Testis (tissue), 3 donors: Measurements from ENCODE around the gene UVRAG. TPM values are rescaled to one million over a fixed set of nuclear protein-coding genes. Genes with fewer than 3 reads are reported as not detected.
A peak's percentile ranks its signal among the peaks of the same experiment; 100 is the strongest.

Experiments
- DNase-seq: peaks from one replicate; pipeline ENCODE4 v3.0.0-alpha.2; 2019
- H3K27ac ChIP-seq, 2 donors: fragments of 200-600 bp; sonication (generic); one replicate each; pipeline ENCODE4 v1.5.1; 2019
- H3K27me3 ChIP-seq: fragments of 200-600 bp; sonication (generic); one replicate; pipeline ENCODE4 v1.5.1; 2019
- H3K36me3 ChIP-seq: fragments of 200-600 bp; sonication (generic); one replicate; pipeline ENCODE4 v1.5.1; 2017; ENCODE audit warnings: low read depth; ENCODE audit errors: missing control alignments
- H3K4me1 ChIP-seq: fragments of 200-600 bp; sonication (generic); one replicate; pipeline ENCODE4 v1.5.1; 2019
- H3K4me3 ChIP-seq, 2 donors: fragments of 200-600 bp; sonication (generic); one replicate each; pipeline ENCODE4 v1.5.1; 2017 to 2019
- H3K9me3 ChIP-seq: fragments of 200-600 bp; sonication (generic); one replicate; pipeline ENCODE4 v1.5.1; 2017
- CTCF ChIP-seq, 3 experiments: fragments of 450-650 bp in 2 of 3; fragments of 200-600 bp in 1 of 3; sonication (generic) in 1 of 3; IDR thresholded peaks; one replicate each; pipeline ENCODE4 v1.5.1; 2016 to 2019; ENCODE audit warnings: antibody characterized with exemption in 3 of 3, mild to moderate bottlenecking in 2 of 3, moderate library complexity in 1 of 3
- POLR2A ChIP-seq: fragments of 450-650 bp; IDR thresholded peaks from one replicate; pipeline ENCODE4 v1.6.1; 2017; ENCODE audit warnings: antibody characterized with exemption, mild to moderate bottlenecking, moderate library complexity
- WGBS, 2 donors: methylation state at CpG; one replicate each; pipeline ENCODE4 v1.1.5; 2018; 5-methylcytosine and 5-hydroxymethylcytosine counted together
- intact Hi-C: fragments of 100-400 bp; cut with DNase I; formaldehyde crosslinking; loops from one replicate; pipeline ENCODE4 v1.15.1; 2023; ENCODE audit warnings: low total_unique reads
- polyA plus RNA-seq: library from polyadenylated mRNA; stranded (reverse); fragments of 350-450 nt; fragmentation: Illumina TruSeq; extraction: RNeasy Lipid Tissue Mini Kit (QIAGEN cat#74804); gene quantifications from one replicate; pipeline ENCODE4 v1.2.3, GENCODE V29; 2014; ENCODE audit warnings: low read depth, low replicate concordance; ENCODE audit not compliant: insufficient read depth
- total RNA-seq, 2 donors: library from RNA; depleted of rRNA; stranded (reverse); fragments of >200 nt; gene quantifications; one replicate each; pipeline ENCODE4 v1.2.3, GENCODE V29; 2016

The UVRAG gene
- total and polyA plus RNA-seq, 3 donors from 2014 or later, result 10.8 to 22.4 (median 20.1) TPM

- no peak overlapping the region for H3K4me3 ChIP-seq
- intact Hi-C loops, result no loop called here
- no peak for DNase-seq
- WGBS, 2 donors, result 22 to 24% methylated on average over 4 of the region's 4 CpGs
- H3K9me3 ChIP-seq, result no peaks in the 10 kb centered on the region
- H3K4me1 ChIP-seq, result peaks cover 6% of the 10 kb centered on the region
- TF ChIP-seq CTCF (IDR thresholded peaks at IDR 0.05), result no peak
- TF ChIP-seq POLR2A, result no peak
- H3K36me3 ChIP-seq, result no peaks in the 10 kb centered on the region
- H3K27me3 ChIP-seq, result no peaks in the 10 kb centered on the region
- H3K27ac ChIP-seq, result peak overlapping the region; percentile 39 to 69
Measured at GRCh38 chr11:75826461-75827230, 11.6 kb downstream of the UVRAG start.

- H3K4me1 ChIP-seq, result peaks cover 6% of the 10 kb centered on the region
- no peaks in the 10 kb centered on the region for H3K9me3 ChIP-seq
- DNase-seq, result no peak
- intact Hi-C loops, result no loop called here
- H3K27me3 ChIP-seq, result no peaks in the 10 kb centered on the region
- no peak for TF ChIP-seq POLR2A
- TF ChIP-seq CTCF (IDR thresholded peaks at IDR 0.05), result no peak
- H3K36me3 ChIP-seq, result no peaks in the 10 kb centered on the region
- WGBS, 2 donors, result 55 to 73% methylated on average over 5 of the region's 5 CpGs
- H3K4me3 ChIP-seq, result no peak overlapping the region
- peak overlapping the region in 1 of 2 donors; percentile 69 for H3K27ac ChIP-seq
Measured at GRCh38 chr11:75827562-75827961, 12.6 kb downstream of the UVRAG start.

- Histone ChIP-seq H3K4me3 (no peak overlapping the region), H3K36me3 (no peaks in the 10 kb centered on the region), H3K27ac (no peak overlapping the region), H3K27me3 (no peaks in the 10 kb centered on the region), H3K4me1 (no peaks in the 10 kb centered on the region), H3K9me3 (no peaks in the 10 kb centered on the region)
- no peak for DNase-seq
- TF ChIP-seq POLR2A, result no peak
- TF ChIP-seq CTCF (IDR thresholded peaks at IDR 0.05), result no peak
- 55 to 65% methylated on average over 6 of the region's 6 CpGs for WGBS, 2 donors
- intact Hi-C loops, result no loop called here
Measured at GRCh38 chr11:75831915-75832502, 17.0 kb downstream of the UVRAG start.

- intact Hi-C loops, result no loop called here
- no peaks in the 10 kb centered on the region for H3K27me3 ChIP-seq
- H3K36me3 ChIP-seq, result no peaks in the 10 kb centered on the region
- no peak overlapping the region for H3K4me3 ChIP-seq
- H3K4me1 ChIP-seq, result no peaks in the 10 kb centered on the region
- no peak for DNase-seq
- no peak for TF ChIP-seq POLR2A
- no peak for TF ChIP-seq CTCF (IDR thresholded peaks at IDR 0.05)
- WGBS, 2 donors, result 74 to 98% methylated on average over 3 of the region's 3 CpGs
- no peaks in the 10 kb centered on the region for H3K9me3 ChIP-seq
- H3K27ac ChIP-seq, result no peak overlapping the region
Measured at GRCh38 chr11:75834728-75835127, 19.7 kb downstream of the UVRAG start.
